HEK293 (cell line): Measurements from ENCODE around the gene DPP6.

Experiments
- SP2 ChIP-seq: fragments of 450-650 bp; formaldehyde crosslinking; IDR thresholded peaks from 2 replicates; pipeline ENCODE4 v1.5.1; 2016; ENCODE audit warnings: missing biosample characterization, missing genetic modification characterization
- TRIM28 ChIP-seq: IDR thresholded peaks from 2 replicates; pipeline ENCODE4 v1.6.1; 2011; ENCODE audit warnings: low read length, control low read depth, borderline replicate concordance
- ZBTB17 ChIP-seq: fragments of 450-650 bp; formaldehyde crosslinking; IDR thresholded peaks from 2 replicates; pipeline ENCODE4 v1.5.1; 2016; ENCODE audit warnings: missing biosample characterization, missing genetic modification characterization
- ZBTB48 ChIP-seq: fragments of 450-650 bp; formaldehyde crosslinking; IDR thresholded peaks from 2 replicates; pipeline ENCODE4 v1.5.1; 2016; ENCODE audit warnings: missing biosample characterization, missing genetic modification characterization
- ZBTB8A ChIP-seq: fragments of 450-650 bp; formaldehyde crosslinking; IDR thresholded peaks from 2 replicates; pipeline ENCODE4 v1.5.1; 2016; ENCODE audit warnings: missing biosample characterization, missing genetic modification characterization
- ZFP37 ChIP-seq: fragments of 450-650 bp; formaldehyde crosslinking; IDR thresholded peaks from 2 replicates; pipeline ENCODE4 v1.5.1; 2016; ENCODE audit warnings: missing biosample characterization, missing genetic modification characterization
- ZNF10 ChIP-seq: fragments of 450-650 bp; formaldehyde crosslinking; IDR thresholded peaks from 2 replicates; pipeline ENCODE4 v1.5.1; 2017; ENCODE audit warnings: missing biosample characterization, missing genetic modification characterization
- ZNF239 ChIP-seq: fragments of 450-650 bp; formaldehyde crosslinking; IDR thresholded peaks from 2 replicates; pipeline ENCODE4 v1.5.1; 2016; ENCODE audit warnings: missing biosample characterization, missing genetic modification characterization
- ZXDB ChIP-seq: fragments of 450-650 bp; formaldehyde crosslinking; IDR thresholded peaks from 2 replicates; pipeline ENCODE4 v1.5.1; 2016; ENCODE audit warnings: missing biosample characterization, missing genetic modification characterization
- TF ChIP-seq, protein P1 (sequence below): fragments of 450-650 bp; formaldehyde crosslinking; IDR thresholded peaks from 2 replicates; pipeline ENCODE4 v1.5.1; 2016; ENCODE audit warnings: missing biosample characterization, missing genetic modification characterization
- TF ChIP-seq, protein P2 (sequence below): fragments of 450-650 bp; formaldehyde crosslinking; IDR thresholded peaks from 2 replicates; pipeline ENCODE4 v1.5.1; 2016; ENCODE audit warnings: missing biosample characterization, missing genetic modification characterization
- TF ChIP-seq, protein P3 (sequence below): fragments of 450-650 bp; formaldehyde crosslinking; IDR thresholded peaks from 2 replicates; pipeline ENCODE4 v1.5.1; 2016; ENCODE audit warnings: missing biosample characterization, missing genetic modification characterization
- TF ChIP-seq, protein P4 (sequence below): sonication (generic); formaldehyde crosslinking; IDR thresholded peaks from 2 replicates; pipeline ENCODE4 v1.8.1; 2022; ENCODE audit warnings: mild to moderate bottlenecking, moderate library complexity, missing genetic modification reagents

DNA sequence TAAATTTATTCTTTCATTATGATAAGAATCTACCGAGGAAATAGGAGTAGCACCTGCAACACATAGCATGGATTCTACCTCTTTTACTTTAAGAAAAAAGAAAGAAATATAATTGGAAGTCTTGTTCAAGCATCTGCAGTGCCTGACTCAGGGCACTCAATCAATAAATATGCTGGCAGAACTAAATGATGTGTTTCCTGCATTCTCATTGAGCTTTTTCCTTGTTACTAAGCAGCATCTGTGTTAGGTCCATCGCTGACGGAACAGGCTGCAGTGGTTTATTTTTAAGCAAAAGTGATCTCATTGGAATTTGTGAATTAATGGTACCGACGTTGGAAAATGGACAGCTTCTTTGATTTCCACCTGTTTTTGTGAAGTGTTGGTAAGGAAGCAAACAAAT, 417.5 kb downstream of the DPP6 start:
- TF ChIP-seq, protein P1, sequence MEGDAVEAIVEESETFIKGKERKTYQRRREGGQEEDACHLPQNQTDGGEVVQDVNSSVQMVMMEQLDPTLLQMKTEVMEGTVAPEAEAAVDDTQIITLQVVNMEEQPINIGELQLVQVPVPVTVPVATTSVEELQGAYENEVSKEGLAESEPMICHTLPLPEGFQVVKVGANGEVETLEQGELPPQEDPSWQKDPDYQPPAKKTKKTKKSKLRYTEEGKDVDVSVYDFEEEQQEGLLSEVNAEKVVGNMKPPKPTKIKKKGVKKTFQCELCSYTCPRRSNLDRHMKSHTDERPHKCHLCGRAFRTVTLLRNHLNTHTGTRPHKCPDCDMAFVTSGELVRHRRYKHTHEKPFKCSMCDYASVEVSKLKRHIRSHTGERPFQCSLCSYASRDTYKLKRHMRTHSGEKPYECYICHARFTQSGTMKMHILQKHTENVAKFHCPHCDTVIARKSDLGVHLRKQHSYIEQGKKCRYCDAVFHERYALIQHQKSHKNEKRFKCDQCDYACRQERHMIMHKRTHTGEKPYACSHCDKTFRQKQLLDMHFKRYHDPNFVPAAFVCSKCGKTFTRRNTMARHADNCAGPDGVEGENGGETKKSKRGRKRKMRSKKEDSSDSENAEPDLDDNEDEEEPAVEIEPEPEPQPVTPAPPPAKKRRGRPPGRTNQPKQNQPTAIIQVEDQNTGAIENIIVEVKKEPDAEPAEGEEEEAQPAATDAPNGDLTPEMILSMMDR (tag by site-specific recombination) = no peak
- TF ChIP-seq ZBTB48 (tag by site-specific recombination) (no peak), ZNF10 (tag by site-specific recombination) (no peak), ZFP37 (no peak), TRIM28 (no peak), ZBTB8A (no peak), ZBTB17 (tag by site-specific recombination) (no peak), ZNF239 (tag by site-specific recombination) (no peak), ZXDB (tag by site-specific recombination) (no peak), SP2 (tag by site-specific recombination) (no peak)
- TF ChIP-seq, protein P2, sequence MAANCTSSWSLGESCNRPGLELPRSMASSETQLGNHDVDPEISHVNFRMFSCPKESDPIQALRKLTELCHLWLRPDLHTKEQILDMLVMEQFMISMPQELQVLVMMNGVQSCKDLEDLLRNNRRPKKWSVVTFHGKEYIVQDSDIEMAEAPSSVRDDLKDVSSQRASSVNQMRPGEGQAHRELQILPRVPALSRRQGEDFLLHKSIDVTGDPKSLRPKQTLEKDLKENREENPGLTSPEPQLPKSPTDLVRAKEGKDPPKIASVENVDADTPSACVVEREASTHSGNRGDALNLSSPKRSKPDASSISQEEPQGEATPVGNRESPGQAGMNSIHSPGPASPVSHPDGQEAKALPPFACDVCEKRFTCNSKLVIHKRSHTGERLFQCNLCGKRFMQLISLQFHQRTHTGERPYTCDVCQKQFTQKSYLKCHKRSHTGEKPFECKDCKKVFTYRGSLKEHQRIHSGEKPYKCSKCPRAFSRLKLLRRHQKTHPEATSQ = no peak
- TF ChIP-seq, protein P3, sequence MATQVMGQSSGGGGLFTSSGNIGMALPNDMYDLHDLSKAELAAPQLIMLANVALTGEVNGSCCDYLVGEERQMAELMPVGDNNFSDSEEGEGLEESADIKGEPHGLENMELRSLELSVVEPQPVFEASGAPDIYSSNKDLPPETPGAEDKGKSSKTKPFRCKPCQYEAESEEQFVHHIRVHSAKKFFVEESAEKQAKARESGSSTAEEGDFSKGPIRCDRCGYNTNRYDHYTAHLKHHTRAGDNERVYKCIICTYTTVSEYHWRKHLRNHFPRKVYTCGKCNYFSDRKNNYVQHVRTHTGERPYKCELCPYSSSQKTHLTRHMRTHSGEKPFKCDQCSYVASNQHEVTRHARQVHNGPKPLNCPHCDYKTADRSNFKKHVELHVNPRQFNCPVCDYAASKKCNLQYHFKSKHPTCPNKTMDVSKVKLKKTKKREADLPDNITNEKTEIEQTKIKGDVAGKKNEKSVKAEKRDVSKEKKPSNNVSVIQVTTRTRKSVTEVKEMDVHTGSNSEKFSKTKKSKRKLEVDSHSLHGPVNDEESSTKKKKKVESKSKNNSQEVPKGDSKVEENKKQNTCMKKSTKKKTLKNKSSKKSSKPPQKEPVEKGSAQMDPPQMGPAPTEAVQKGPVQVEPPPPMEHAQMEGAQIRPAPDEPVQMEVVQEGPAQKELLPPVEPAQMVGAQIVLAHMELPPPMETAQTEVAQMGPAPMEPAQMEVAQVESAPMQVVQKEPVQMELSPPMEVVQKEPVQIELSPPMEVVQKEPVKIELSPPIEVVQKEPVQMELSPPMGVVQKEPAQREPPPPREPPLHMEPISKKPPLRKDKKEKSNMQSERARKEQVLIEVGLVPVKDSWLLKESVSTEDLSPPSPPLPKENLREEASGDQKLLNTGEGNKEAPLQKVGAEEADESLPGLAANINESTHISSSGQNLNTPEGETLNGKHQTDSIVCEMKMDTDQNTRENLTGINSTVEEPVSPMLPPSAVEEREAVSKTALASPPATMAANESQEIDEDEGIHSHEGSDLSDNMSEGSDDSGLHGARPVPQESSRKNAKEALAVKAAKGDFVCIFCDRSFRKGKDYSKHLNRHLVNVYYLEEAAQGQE = no peak
- TF ChIP-seq, protein P4, sequence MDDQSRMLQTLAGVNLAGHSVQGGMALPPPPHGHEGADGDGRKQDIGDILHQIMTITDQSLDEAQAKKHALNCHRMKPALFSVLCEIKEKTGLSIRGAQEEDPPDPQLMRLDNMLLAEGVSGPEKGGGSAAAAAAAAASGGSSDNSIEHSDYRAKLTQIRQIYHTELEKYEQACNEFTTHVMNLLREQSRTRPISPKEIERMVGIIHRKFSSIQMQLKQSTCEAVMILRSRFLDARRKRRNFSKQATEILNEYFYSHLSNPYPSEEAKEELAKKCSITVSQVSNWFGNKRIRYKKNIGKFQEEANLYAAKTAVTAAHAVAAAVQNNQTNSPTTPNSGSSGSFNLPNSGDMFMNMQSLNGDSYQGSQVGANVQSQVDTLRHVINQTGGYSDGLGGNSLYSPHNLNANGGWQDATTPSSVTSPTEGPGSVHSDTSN (CRISPR knock-in tag) = no peak
